GM21367 (cell line): ENCODE data around the gene CDK4.

Source experiments
- ATAC-seq: cut with Tn5 transposase; IDR thresholded peaks from one replicate; pipeline ENCODE4 v1.9.1; 2021; ENCODE audit not compliant: unreplicated experiment

Gene CDK4

GRCh38 chr12:57757771-57758170, 5.7 kb upstream of the CDK4 start:
- no peak for ATAC-seq

- no peak for ATAC-seq
These were observed 4.6 kb upstream of the CDK4 start for GRCh38 chr12:57756406-57757341.

GRCh38 chr12:57755454-57756372, 3.6 kb upstream of the CDK4 start:
- no peak for ATAC-seq

- no peak for ATAC-seq
These were observed 3.0 kb upstream of the CDK4 start for GRCh38 chr12:57755194-57755453.

- peak; percentile 29 for ATAC-seq
These were observed 2.5 kb upstream of the CDK4 start, which contains the start of gene MARCHF9 for GRCh38 chr12:57754411-57755193. Gene MARCHF9, plus strand, starts transcription at chr12:57755103. Its CDS starts 426 bp downstream, at chr12:57755529.

- no peak for ATAC-seq
These were observed 1.7 kb upstream of the CDK4 start for GRCh38 chr12:57753756-57754337.

GRCh38 chr12:57752668-57753000, 524 bp upstream of the CDK4 start:
- ATAC-seq, result no peak

DNA sequence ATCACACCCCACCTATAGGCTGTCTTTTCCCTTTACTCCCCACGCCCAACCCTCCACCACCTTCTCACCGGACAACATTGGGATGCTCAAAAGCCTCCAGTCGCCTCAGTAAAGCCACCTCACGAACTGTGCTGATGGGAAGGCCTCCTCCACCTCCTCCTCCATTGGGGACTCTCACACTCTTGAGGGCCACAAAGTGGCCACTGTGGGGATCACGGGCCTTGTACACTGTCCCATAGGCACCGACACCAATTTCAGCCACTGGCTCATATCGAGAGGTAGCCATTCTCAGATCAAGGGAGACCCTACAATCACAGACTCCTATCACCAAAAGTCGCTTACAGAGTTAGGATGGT, 700 bp downstream of the CDK4 start:
- no peak for ATAC-seq

DNA sequence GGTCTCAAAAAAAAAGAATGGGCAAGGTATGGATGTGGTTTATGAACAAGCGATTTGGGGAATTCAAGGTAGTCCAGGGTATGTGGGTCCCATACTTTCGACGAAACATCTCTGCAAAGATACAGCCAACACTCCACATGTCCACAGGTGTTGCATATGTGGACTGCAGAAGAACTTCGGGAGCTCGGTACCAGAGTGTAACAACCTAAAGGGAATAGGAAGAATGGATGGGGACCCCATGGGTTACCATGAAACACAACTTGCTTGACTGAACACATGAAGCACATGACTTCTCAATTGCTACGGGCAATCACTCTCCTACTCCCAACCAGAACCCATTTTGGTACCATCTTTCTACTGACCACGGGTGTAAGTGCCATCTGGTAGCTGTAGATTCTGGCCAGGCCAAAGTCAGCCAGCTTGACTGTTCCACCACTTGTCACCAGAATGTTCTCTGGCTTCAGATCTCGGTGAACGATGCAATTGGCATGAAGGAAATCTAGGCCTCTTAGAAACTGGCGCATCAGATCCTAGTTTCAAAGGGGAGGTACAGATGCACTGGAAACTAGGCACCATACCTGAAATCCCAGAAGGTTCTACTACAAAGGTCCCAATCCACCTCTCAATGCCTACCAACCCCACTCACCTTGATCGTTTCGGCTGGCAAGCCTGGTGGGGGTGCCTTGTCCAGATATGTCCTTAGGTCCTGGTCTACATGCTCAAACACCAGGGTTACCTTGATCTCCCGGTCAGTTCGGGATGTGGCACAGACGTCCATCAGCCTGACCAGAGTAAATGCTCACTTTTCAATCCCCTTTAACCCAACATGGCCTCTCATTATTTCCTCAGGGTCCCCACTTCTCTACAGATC, 1.3 kb downstream of the CDK4 start:
- no peak for ATAC-seq

GRCh38 chr12:57749061-57749460, 3.0 kb downstream of the CDK4 start:
- no peak for ATAC-seq

GRCh38 chr12:57746025-57746424, 6.1 kb downstream of the CDK4 start:
- ATAC-seq, result no peak

DNA sequence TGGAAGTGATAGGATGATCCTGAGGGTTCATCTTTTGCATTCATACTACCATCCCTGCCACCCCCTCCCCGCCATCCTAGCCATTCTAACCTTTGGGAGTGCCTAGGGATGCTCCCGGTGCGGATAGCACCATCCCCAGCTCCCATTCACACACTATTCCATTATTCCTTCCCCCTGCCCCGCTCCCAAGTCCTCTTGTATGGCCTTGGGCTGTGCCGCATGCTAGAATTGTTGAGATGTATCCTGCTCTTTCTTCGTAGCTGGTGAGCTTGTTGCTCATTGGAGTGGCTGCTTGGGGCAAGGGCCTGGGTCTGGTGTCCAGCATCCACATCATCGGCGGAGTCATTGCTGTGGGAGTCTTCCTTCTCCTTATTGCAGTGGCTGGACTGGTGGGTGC, 6.6 kb downstream of the CDK4 start:
- ATAC-seq, result no peak

GRCh38 chr12:57744777-57745484, 7.2 kb downstream of the CDK4 start, which contains the start of gene TSPAN31:
Gene TSPAN31, plus strand, starts transcription at chr12:57745039. Its CDS starts 116 bp downstream, at chr12:57745155.
- peak; percentile 66 for ATAC-seq

GRCh38 chr12:57744194-57744776, 7.8 kb downstream of the CDK4 start:
- peak; percentile 26 for ATAC-seq

DNA sequence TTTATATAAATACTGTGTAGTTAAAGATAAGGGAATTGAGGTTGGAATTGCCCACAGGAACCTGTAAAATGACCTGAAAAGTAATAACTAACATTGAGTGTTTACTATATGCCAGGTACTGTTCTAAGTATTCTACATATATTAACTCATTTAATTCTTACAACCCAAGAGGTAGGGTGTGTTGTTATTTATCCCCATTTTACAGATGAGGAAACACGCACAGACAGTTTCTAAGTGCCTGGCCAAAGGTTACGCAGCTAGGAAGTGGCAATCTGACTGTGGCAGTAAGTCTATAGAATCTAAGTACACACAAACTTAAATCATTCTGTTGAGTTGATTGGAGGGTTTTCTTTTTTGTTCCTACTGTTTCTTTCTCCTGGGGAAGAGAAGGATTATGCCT, 8.3 kb downstream of the CDK4 start:
- ATAC-seq, result no peak

- peak; percentile 56 for ATAC-seq
These were observed 10.0 kb downstream of the CDK4 start for GRCh38 chr12:57741844-57742738.

- no peak for ATAC-seq
These were observed 10.7 kb downstream of the CDK4 start for GRCh38 chr12:57741413-57741789.
